Naive B cell (primary cell): ENCODE measurements around the gene ANO6. TPM values are rescaled to one million over a fixed set of nuclear protein-coding genes. Genes with fewer than 3 reads are reported as not detected.
"Not testable (repeated sequence)": the region's sequence is repeated elsewhere in the genome, so short reads cannot be mapped to it uniquely, and the experiment has no call there.

Source experiments
- ATAC-seq, 2 donors: fragments of 150-1000 bp; cut with Tn5 transposase; 2 replicates each; pipeline ENCODE4 v1.10.0; 2021; ENCODE audit warnings: low read depth in 2 of 2, mild to moderate bottlenecking in 2 of 2, moderate library complexity in 2 of 2
- DNase-seq: peaks from one replicate; pipeline ENCODE4 v3.0.0; 2022
- H3K27ac Mint-ChIP-seq, 6 donors: one replicate each; pipeline ENCODE4 v1.8.0; 2020 to 2022; ENCODE audit warnings: mild to moderate bottlenecking in 6 of 6, mixed read lengths in 6 of 6, moderate library complexity in 5 of 6, inconsistent platforms in 2 of 6
- H3K27me3 Mint-ChIP-seq, 3 donors: one replicate each; pipeline ENCODE4 v1.8.0; 2021 to 2022; ENCODE audit warnings: mixed read lengths in 3 of 3, mild to moderate bottlenecking in 1 of 3
- H3K36me3 Mint-ChIP-seq, 2 donors: one replicate each; pipeline ENCODE4 v1.8.0; 2020 to 2022; ENCODE audit warnings: mixed read lengths in 2 of 2, inconsistent platforms in 1 of 2, mild to moderate bottlenecking in 1 of 2
- H3K4me1 Mint-ChIP-seq, 3 donors: one replicate each; pipeline ENCODE4 v1.8.0; 2020 to 2022; ENCODE audit warnings: mixed read lengths in 3 of 3, inconsistent platforms in 1 of 3, mild to moderate bottlenecking in 1 of 3, moderate library complexity in 1 of 3
- H3K4me3 Mint-ChIP-seq, 8 donors: one replicate each; pipeline ENCODE4 v1.8.0; 2020 to 2022; ENCODE audit warnings: mild to moderate bottlenecking in 8 of 8, mixed read lengths in 8 of 8, moderate library complexity in 8 of 8, inconsistent platforms in 2 of 8
- H3K9me3 Mint-ChIP-seq, 7 donors: one replicate each; pipeline ENCODE4 v1.8.0; 2020 to 2022; ENCODE audit warnings: mixed read lengths in 7 of 7, mild to moderate bottlenecking in 5 of 7, inconsistent platforms in 2 of 7, moderate library complexity in 1 of 7
- polyA plus RNA-seq, 6 donors: library from polyadenylated mRNA; unstranded; fragments of 300-500 nt; fragmentation: Illumina TruSeq; gene quantifications; one replicate each; pipeline ENCODE4 v1.2.3, GENCODE V29; 2021; ENCODE audit warnings: low read depth in 6 of 6

Gene ANO6
- polyA plus RNA-seq, 6 donors from 2014 or later, result 13.8 to 26.9 (median 19.3) TPM

GRCh38 chr12:45232756-45233372, 17.0 kb downstream of the ANO6 start:
- Mint-ChIP-seq H3K4me1 (peaks cover 0 to 15% (median 3%) of the 10 kb centered on the region in 3 donors), H3K4me3 (no peak overlapping the region), H3K27ac (peak overlapping the region in 1 of 6 donors; percentile 68), H3K36me3 (no peaks in the 10 kb centered on the region), H3K9me3 (peaks cover 0 to 3% (median 0%) of the 10 kb centered on the region in 7 donors), H3K27me3 (no peaks in the 10 kb centered on the region)
- no peak for DNase-seq
- ATAC-seq, result no peak

- Mint-ChIP-seq H3K4me3 (no peak overlapping the region), H3K27me3 (no peaks in the 10 kb centered on the region), H3K9me3 (peaks cover 0 to 3% (median 0%) of the 10 kb centered on the region in 7 donors), H3K36me3 (no peaks in the 10 kb centered on the region), H3K27ac (peak overlapping the region in 1 of 6 donors; percentile 66), H3K4me1 (peaks cover 6 to 15% (median 9%) of the 10 kb centered on the region in 3 donors)
- ATAC-seq (no peak), DNase-seq (no peak)
Observed at GRCh38 chr12:45234139-45234865, 18.4 kb downstream of the ANO6 start.

GRCh38 chr12:45235087-45236025, 19.5 kb downstream of the ANO6 start:
- no peak for DNase-seq
- Mint-ChIP-seq H3K4me1 (peaks cover 6 to 22% (median 20%) of the 10 kb centered on the region in 3 donors), H3K27ac (no peak overlapping the region), H3K27me3 (no peaks in the 10 kb centered on the region), H3K36me3 (no peaks in the 10 kb centered on the region), H3K9me3 (peaks cover 0 to 3% (median 0%) of the 10 kb centered on the region in 7 donors), H3K4me3 (no peak overlapping the region)
- no peak for ATAC-seq

- not testable (repeated sequence) for H3K36me3 Mint-ChIP-seq, DNase-seq, H3K27me3 Mint-ChIP-seq, ATAC-seq, H3K4me3 Mint-ChIP-seq, H3K9me3 Mint-ChIP-seq
- H3K27ac Mint-ChIP-seq, result peak overlapping the region in 1 of 6 donors; percentile 71
- H3K4me1 Mint-ChIP-seq, result peaks cover 6 to 24% (median 22%) of the 10 kb centered on the region in 3 donors
Observed at GRCh38 chr12:45236383-45236782, 20.5 kb downstream of the ANO6 start.

GRCh38 chr12:45242180-45242579, 26.3 kb downstream of the ANO6 start:
- Mint-ChIP-seq H3K9me3 (peaks cover 0 to 2% (median 0%) of the 10 kb centered on the region in 7 donors), H3K4me3 (no peak overlapping the region), H3K27me3 (no peaks in the 10 kb centered on the region), H3K27ac (peak overlapping the region in 1 of 6 donors; percentile 65), H3K36me3 (peaks cover 0 to 1% of the 10 kb centered on the region in 2 donors), H3K4me1 (peaks cover 8 to 29% (median 20%) of the 10 kb centered on the region in 3 donors)
- DNase-seq (no peak), ATAC-seq (no peak)

- Mint-ChIP-seq H3K4me3 (peak overlapping the region in 1 of 8 donors; percentile 65), H3K27ac (no peak overlapping the region), H3K9me3 (peaks cover 0 to 5% (median 2%) of the 10 kb centered on the region in 7 donors), H3K36me3 (peaks cover 0 to 8% of the 10 kb centered on the region in 2 donors), H3K4me1 (peaks cover 6 to 28% (median 20%) of the 10 kb centered on the region in 3 donors), H3K27me3 (no peaks in the 10 kb centered on the region)
- DNase-seq (no peak), ATAC-seq (no peak)
Observed at GRCh38 chr12:45243963-45244362, 28.1 kb downstream of the ANO6 start.

- Mint-ChIP-seq H3K4me1 (peaks cover 6 to 22% (median 20%) of the 10 kb centered on the region in 3 donors), H3K4me3 (peak overlapping the region in 2 of 8 donors; percentile 47 to 65), H3K27me3 (no peaks in the 10 kb centered on the region), H3K9me3 (peaks cover 0 to 5% (median 2%) of the 10 kb centered on the region in 7 donors), H3K27ac (no peak overlapping the region), H3K36me3 (peaks cover 0 to 8% of the 10 kb centered on the region in 2 donors)
- no peak for DNase-seq
- ATAC-seq, result peak; percentile 47 to 59
Observed at GRCh38 chr12:45244561-45245343, 28.9 kb downstream of the ANO6 start.

- Mint-ChIP-seq H3K27me3 (no peaks in the 10 kb centered on the region), H3K4me1 (peaks cover 6 to 15% (median 13%) of the 10 kb centered on the region in 3 donors), H3K27ac (no peak overlapping the region), H3K36me3 (peaks cover 0 to 8% of the 10 kb centered on the region in 2 donors), H3K9me3 (peaks cover 0 to 5% (median 2%) of the 10 kb centered on the region in 7 donors), H3K4me3 (no peak overlapping the region)
- ATAC-seq, result no peak
- no peak for DNase-seq
Observed at GRCh38 chr12:45246236-45246635, 30.3 kb downstream of the ANO6 start.

- Mint-ChIP-seq H3K27ac (peak overlapping the region in 1 of 6 donors; percentile 28), H3K4me1 (peaks cover 6 to 13% (median 11%) of the 10 kb centered on the region in 3 donors), H3K27me3 (no peaks in the 10 kb centered on the region), H3K4me3 (no peak overlapping the region), H3K36me3 (peaks cover 0 to 8% of the 10 kb centered on the region in 2 donors), H3K9me3 (peaks cover 0 to 5% (median 2%) of the 10 kb centered on the region in 7 donors)
- ATAC-seq (no peak), DNase-seq (no peak)
Observed at GRCh38 chr12:45247589-45247988, 31.7 kb downstream of the ANO6 start.

GRCh38 chr12:45248095-45248494, 32.2 kb downstream of the ANO6 start:
- ATAC-seq (no peak), DNase-seq (no peak)
- peaks cover 0 to 5% (median 2%) of the 10 kb centered on the region in 7 donors for H3K9me3 Mint-ChIP-seq
- no peaks in the 10 kb centered on the region for H3K27me3 Mint-ChIP-seq
- peaks cover 6 to 13% (median 11%) of the 10 kb centered on the region in 3 donors for H3K4me1 Mint-ChIP-seq
- no peak overlapping the region for H3K4me3 Mint-ChIP-seq
- H3K27ac Mint-ChIP-seq, result no peak overlapping the region
- peaks cover 0 to 8% of the 10 kb centered on the region in 2 donors for H3K36me3 Mint-ChIP-seq

- H3K27me3 Mint-ChIP-seq, result no peaks in the 10 kb centered on the region
Observed at GRCh38 chr12:45254254-45254653, 38.4 kb downstream of the ANO6 start.

GRCh38 chr12:45256721-45257120, 40.8 kb downstream of the ANO6 start:
- DNase-seq (no peak), ATAC-seq (no peak)
- H3K27ac Mint-ChIP-seq, result peak overlapping the region in 2 of 6 donors; percentile 28 to 64
- no peaks in the 10 kb centered on the region for H3K27me3 Mint-ChIP-seq
- H3K4me3 Mint-ChIP-seq, result peak overlapping the region in 1 of 8 donors; percentile 71
- peaks cover 0 to 2% (median 0%) of the 10 kb centered on the region in 7 donors for H3K9me3 Mint-ChIP-seq
- H3K4me1 Mint-ChIP-seq, result peaks cover 20 to 25% (median 25%) of the 10 kb centered on the region in 3 donors
- H3K36me3 Mint-ChIP-seq, result no peaks in the 10 kb centered on the region

More at GRCh38 chr12:45254254-45254653, 38.4 kb downstream of the ANO6 start:
- Mint-ChIP-seq H3K27ac (peak overlapping the region in 2 of 6 donors; percentile 30 to 95), H3K36me3 (no peaks in the 10 kb centered on the region), H3K4me3 (no peak overlapping the region), H3K4me1 (peaks cover 20 to 28% (median 25%) of the 10 kb centered on the region in 3 donors), H3K9me3 (peaks cover 0 to 2% (median 0%) of the 10 kb centered on the region in 7 donors)
- no peak for DNase-seq
- ATAC-seq, result no peak
